ENCODE results near the gene PRDM5. TPM values are rescaled to one million over a fixed set of nuclear protein-coding genes. Genes with fewer than 3 reads are reported as not detected.

The PRDM5 gene
- total RNA-seq, 1 donor from 2014 or later, result not detected

- Mint-ChIP-seq H3K36me3 (ENCODE audit: low read depth) (no peaks in the 10 kb centered on the region), H3K9me3 (no peaks in the 10 kb centered on the region), H3K4me1 (ENCODE audit: low read depth) (no peaks in the 10 kb centered on the region), H3K27ac (no peak overlapping the region), H3K4me3 (ENCODE audit: low read depth) (no peak overlapping the region), H3K27me3 (ENCODE audit: low read depth) (peaks cover 9% of the 10 kb centered on the region)
- DNase-seq (ENCODE audit: low spot score), result no peak
- intact Hi-C loops (cut with micrococcal nuclease), result no loop called here
These were observed 231.0 kb downstream of the PRDM5 start for GRCh38 chr4:120691536-120691935.

GRCh38 chr4:120691106-120691505, 231.4 kb downstream of the PRDM5 start:
- no peak for DNase-seq (ENCODE audit: low spot score)
- no peak overlapping the region for H3K4me3 Mint-ChIP-seq (ENCODE audit: low read depth)
- no peaks in the 10 kb centered on the region for H3K36me3 Mint-ChIP-seq (ENCODE audit: low read depth)
- H3K9me3 Mint-ChIP-seq, result no peaks in the 10 kb centered on the region
- peaks cover 9% of the 10 kb centered on the region for H3K27me3 Mint-ChIP-seq (ENCODE audit: low read depth)
- H3K4me1 Mint-ChIP-seq (ENCODE audit: low read depth), result no peaks in the 10 kb centered on the region
- intact Hi-C loops (cut with micrococcal nuclease), result no loop called here
- H3K27ac Mint-ChIP-seq, result no peak overlapping the region

GRCh38 chr4:120688791-120689190, 233.7 kb downstream of the PRDM5 start:
- H3K4me1 Mint-ChIP-seq (ENCODE audit: low read depth), result no peaks in the 10 kb centered on the region
- H3K27me3 Mint-ChIP-seq (ENCODE audit: low read depth), result peaks cover 11% of the 10 kb centered on the region
- no peak overlapping the region for H3K27ac Mint-ChIP-seq
- intact Hi-C loops (cut with micrococcal nuclease), result no loop called here
- H3K4me3 Mint-ChIP-seq (ENCODE audit: low read depth), result no peak overlapping the region
- DNase-seq (ENCODE audit: low spot score), result no peak
- H3K36me3 Mint-ChIP-seq (ENCODE audit: low read depth), result no peaks in the 10 kb centered on the region
- H3K9me3 Mint-ChIP-seq, result no peaks in the 10 kb centered on the region

- no peaks in the 10 kb centered on the region for H3K4me1 Mint-ChIP-seq (ENCODE audit: low read depth)
- H3K4me3 Mint-ChIP-seq (ENCODE audit: low read depth), result no peak overlapping the region
- H3K27ac Mint-ChIP-seq, result no peak overlapping the region
- no peak for DNase-seq (ENCODE audit: low spot score)
- H3K36me3 Mint-ChIP-seq (ENCODE audit: low read depth), result no peaks in the 10 kb centered on the region
- intact Hi-C loops (cut with micrococcal nuclease), result no loop called here
- H3K27me3 Mint-ChIP-seq (ENCODE audit: low read depth), result peaks cover 8% of the 10 kb centered on the region
- no peaks in the 10 kb centered on the region for H3K9me3 Mint-ChIP-seq
These were observed 236.7 kb downstream of the PRDM5 start for GRCh38 chr4:120685756-120686278.

GRCh38 chr4:120683897-120684540, 238.5 kb downstream of the PRDM5 start:
- no peak overlapping the region for H3K27ac Mint-ChIP-seq
- H3K27me3 Mint-ChIP-seq (ENCODE audit: low read depth), result peaks cover 8% of the 10 kb centered on the region

GRCh38 chr4:120682981-120683380, 239.5 kb downstream of the PRDM5 start:
- Mint-ChIP-seq H3K4me3 (ENCODE audit: low read depth) (no peak overlapping the region), H3K4me1 (ENCODE audit: low read depth) (no peaks in the 10 kb centered on the region), H3K36me3 (ENCODE audit: low read depth) (no peaks in the 10 kb centered on the region), H3K27me3 (ENCODE audit: low read depth) (peaks cover 8% of the 10 kb centered on the region), H3K27ac (no peak overlapping the region), H3K9me3 (no peaks in the 10 kb centered on the region)
- DNase-seq (ENCODE audit: low spot score), result no peak
- intact Hi-C loops (cut with micrococcal nuclease), result no loop called here

More at GRCh38 chr4:120683897-120684540, 238.5 kb downstream of the PRDM5 start:
- no peaks in the 10 kb centered on the region for H3K4me1 Mint-ChIP-seq (ENCODE audit: low read depth)
- no peaks in the 10 kb centered on the region for H3K9me3 Mint-ChIP-seq
- H3K4me3 Mint-ChIP-seq (ENCODE audit: low read depth), result no peak overlapping the region
- intact Hi-C loops (cut with micrococcal nuclease), result no loop called here
- DNase-seq (ENCODE audit: low spot score), result no peak
- H3K36me3 Mint-ChIP-seq (ENCODE audit: low read depth), result no peaks in the 10 kb centered on the region

- Mint-ChIP-seq H3K4me3 (ENCODE audit: low read depth) (no peak overlapping the region), H3K27ac (no peak overlapping the region), H3K4me1 (ENCODE audit: low read depth) (no peaks in the 10 kb centered on the region), H3K27me3 (ENCODE audit: low read depth) (peaks cover 4% of the 10 kb centered on the region), H3K36me3 (ENCODE audit: low read depth) (no peaks in the 10 kb centered on the region), H3K9me3 (no peaks in the 10 kb centered on the region)
- no peak for DNase-seq (ENCODE audit: low spot score)
- intact Hi-C loops (cut with micrococcal nuclease), result no loop called here
These were observed 241.8 kb downstream of the PRDM5 start for GRCh38 chr4:120680647-120681228.

GRCh38 chr4:120673696-120674095, 248.8 kb downstream of the PRDM5 start:
- Mint-ChIP-seq H3K27me3 (ENCODE audit: low read depth) (peaks cover 3% of the 10 kb centered on the region), H3K4me3 (ENCODE audit: low read depth) (no peak overlapping the region), H3K36me3 (ENCODE audit: low read depth) (no peaks in the 10 kb centered on the region), H3K27ac (no peak overlapping the region), H3K4me1 (ENCODE audit: low read depth) (no peaks in the 10 kb centered on the region), H3K9me3 (peaks cover 4% of the 10 kb centered on the region)
- no peak for DNase-seq (ENCODE audit: low spot score)
- intact Hi-C loops (cut with micrococcal nuclease), result no loop called here

GRCh38 chr4:120672558-120673147, 249.9 kb downstream of the PRDM5 start:
- Mint-ChIP-seq H3K27me3 (ENCODE audit: low read depth) (peaks cover 3% of the 10 kb centered on the region), H3K36me3 (ENCODE audit: low read depth) (no peaks in the 10 kb centered on the region), H3K27ac (no peak overlapping the region), H3K4me1 (ENCODE audit: low read depth) (no peaks in the 10 kb centered on the region), H3K9me3 (peaks cover 4% of the 10 kb centered on the region), H3K4me3 (ENCODE audit: low read depth) (no peak overlapping the region)
- intact Hi-C loops (cut with micrococcal nuclease), result no loop called here
- DNase-seq (ENCODE audit: low spot score), result no peak

GRCh38 chr4:120672076-120672475, 250.4 kb downstream of the PRDM5 start:
- DNase-seq (ENCODE audit: low spot score), result no peak
- H3K9me3 Mint-ChIP-seq, result peaks cover 4% of the 10 kb centered on the region
- H3K4me3 Mint-ChIP-seq (ENCODE audit: low read depth), result no peak overlapping the region
- peaks cover under 1% of the 10 kb centered on the region for H3K27me3 Mint-ChIP-seq (ENCODE audit: low read depth)
- H3K36me3 Mint-ChIP-seq (ENCODE audit: low read depth), result no peaks in the 10 kb centered on the region
- intact Hi-C loops (cut with micrococcal nuclease), result no loop called here
- H3K27ac Mint-ChIP-seq, result no peak overlapping the region
- H3K4me1 Mint-ChIP-seq (ENCODE audit: low read depth), result no peaks in the 10 kb centered on the region

GRCh38 chr4:120671538-120671937, 251.0 kb downstream of the PRDM5 start:
- no peak for DNase-seq (ENCODE audit: low spot score)
- peaks cover 4% of the 10 kb centered on the region for H3K9me3 Mint-ChIP-seq
- H3K27me3 Mint-ChIP-seq (ENCODE audit: low read depth), result no peaks in the 10 kb centered on the region
- H3K27ac Mint-ChIP-seq, result no peak overlapping the region
- no peaks in the 10 kb centered on the region for H3K36me3 Mint-ChIP-seq (ENCODE audit: low read depth)
- H3K4me1 Mint-ChIP-seq (ENCODE audit: low read depth), result no peaks in the 10 kb centered on the region
- H3K4me3 Mint-ChIP-seq (ENCODE audit: low read depth), result no peak overlapping the region
- intact Hi-C loops (cut with micrococcal nuclease), result no loop called here

GRCh38 chr4:120667102-120667501, 255.4 kb downstream of the PRDM5 start:
- H3K4me3 Mint-ChIP-seq (ENCODE audit: low read depth), result no peak overlapping the region
- no peak overlapping the region for H3K27ac Mint-ChIP-seq
- intact Hi-C loops (cut with micrococcal nuclease), result no loop called here
- H3K36me3 Mint-ChIP-seq (ENCODE audit: low read depth), result no peaks in the 10 kb centered on the region
- H3K4me1 Mint-ChIP-seq (ENCODE audit: low read depth), result no peaks in the 10 kb centered on the region
- H3K27me3 Mint-ChIP-seq (ENCODE audit: low read depth), result no peaks in the 10 kb centered on the region
- no peak for DNase-seq (ENCODE audit: low spot score)
- H3K9me3 Mint-ChIP-seq, result no peaks in the 10 kb centered on the region

- Mint-ChIP-seq H3K9me3 (no peaks in the 10 kb centered on the region), H3K27me3 (ENCODE audit: low read depth) (peaks cover 1% of the 10 kb centered on the region), H3K4me3 (ENCODE audit: low read depth) (no peak overlapping the region), H3K27ac (no peak overlapping the region), H3K4me1 (ENCODE audit: low read depth) (no peaks in the 10 kb centered on the region), H3K36me3 (ENCODE audit: low read depth) (no peaks in the 10 kb centered on the region)
- intact Hi-C loops (cut with micrococcal nuclease), result no loop called here
- DNase-seq (ENCODE audit: low spot score), result no peak
These were observed 257.7 kb downstream of the PRDM5 start for GRCh38 chr4:120664851-120665250.
